Coronary artery (tissue), 2 donors: Measurements from ENCODE around the gene TIMP1.

Source experiments
- DNase-seq: peaks from one replicate; pipeline ENCODE4 v3.0.0-alpha.2; 2017; ENCODE audit warnings: low spot score
- H3K27ac ChIP-seq, 2 donors: fragments of 200-600 bp; sonication (generic); one replicate each; pipeline ENCODE4 v1.5.1; 2016 to 2019
- H3K4me3 ChIP-seq: fragments of 200-600 bp; sonication (generic); 2 replicates; pipeline ENCODE4 v1.5.1; 2016; ENCODE audit warnings: mild to moderate bottlenecking, moderate library complexity
- CTCF ChIP-seq: fragments of 200-600 bp; sonication (generic); IDR thresholded peaks from one replicate; pipeline ENCODE4 v1.5.1; 2019; ENCODE audit warnings: antibody characterized with exemption

Gene TIMP1

DNA sequence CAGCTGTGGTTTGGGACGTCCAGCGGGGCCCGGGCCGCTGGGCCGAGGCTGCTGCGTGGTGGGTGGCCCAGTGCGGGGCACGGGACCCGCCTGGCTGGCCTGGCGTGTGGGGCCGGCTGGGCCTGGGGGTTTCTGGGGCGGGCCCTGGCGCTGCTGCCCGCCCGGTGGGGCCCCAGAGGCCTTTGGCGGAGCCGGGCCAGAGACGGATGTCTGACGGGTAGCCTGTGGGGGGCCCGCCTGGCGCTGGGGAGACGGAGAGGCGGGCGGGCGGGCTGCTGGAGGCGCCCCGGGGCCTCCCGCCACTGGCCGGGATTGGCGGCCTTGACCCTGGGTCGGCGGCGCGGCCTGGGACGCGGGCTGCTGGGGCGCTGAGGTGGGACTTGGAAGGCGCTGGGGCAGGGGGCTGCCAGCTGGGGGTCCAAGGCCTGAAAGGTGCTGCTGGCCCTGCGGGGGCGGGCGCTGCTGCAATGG, 8.1 kb upstream of the TIMP1 start:
- DNase-seq: no peak
- no peak for TF ChIP-seq CTCF
- peak overlapping the region; percentile 41 to 87 for H3K27ac ChIP-seq

GRCh38 chrX:47574547-47575301, 7.5 kb upstream of the TIMP1 start:
- TF ChIP-seq CTCF: no peak
- Histone ChIP-seq H3K27ac (peak overlapping the region; percentile 41 to 87), H3K4me3 (peak overlapping the region; percentile 67)
- DNase-seq: no peak

More for the DNA sequence above, 8.1 kb upstream of the TIMP1 start:
- peak overlapping the region; percentile 67 for H3K4me3 ChIP-seq

- no peak for TF ChIP-seq CTCF
- Histone ChIP-seq H3K27ac (no peak overlapping the region), H3K4me3 (no peak overlapping the region)
- no peak for DNase-seq
Measured at GRCh38 chrX:47576021-47576898, 6.0 kb upstream of the TIMP1 start.

GRCh38 chrX:47577424-47577823, 4.8 kb upstream of the TIMP1 start:
- H3K4me3 ChIP-seq: no peak overlapping the region

DNA sequence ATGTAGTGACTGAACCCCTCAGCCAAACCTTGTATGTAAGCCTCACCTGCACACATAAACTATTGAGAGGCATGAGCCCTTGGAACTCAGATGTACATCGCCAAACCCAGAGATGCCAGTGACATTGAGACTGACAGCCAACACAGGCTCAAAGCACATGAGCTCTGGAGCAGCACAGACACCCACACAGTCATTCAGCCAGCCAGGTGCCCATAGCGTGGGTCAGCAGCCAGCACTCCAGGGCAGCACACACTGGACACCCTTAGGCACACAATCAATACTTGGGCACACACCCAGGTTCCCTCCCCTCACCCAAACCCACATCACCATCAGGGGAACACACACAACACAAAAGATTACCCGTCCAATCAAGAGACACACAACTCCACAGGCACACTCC, 4.3 kb upstream of the TIMP1 start:
- Histone ChIP-seq H3K4me3 (no peak overlapping the region), H3K27ac (peak overlapping the region in 1 of 2 donors; percentile 64)
- DNase-seq: no peak
- TF ChIP-seq CTCF: no peak

More at GRCh38 chrX:47577424-47577823, 4.8 kb upstream of the TIMP1 start:
- peak overlapping the region in 1 of 2 donors; percentile 64 for H3K27ac ChIP-seq
- no peak for DNase-seq
- TF ChIP-seq CTCF: no peak

DNA sequence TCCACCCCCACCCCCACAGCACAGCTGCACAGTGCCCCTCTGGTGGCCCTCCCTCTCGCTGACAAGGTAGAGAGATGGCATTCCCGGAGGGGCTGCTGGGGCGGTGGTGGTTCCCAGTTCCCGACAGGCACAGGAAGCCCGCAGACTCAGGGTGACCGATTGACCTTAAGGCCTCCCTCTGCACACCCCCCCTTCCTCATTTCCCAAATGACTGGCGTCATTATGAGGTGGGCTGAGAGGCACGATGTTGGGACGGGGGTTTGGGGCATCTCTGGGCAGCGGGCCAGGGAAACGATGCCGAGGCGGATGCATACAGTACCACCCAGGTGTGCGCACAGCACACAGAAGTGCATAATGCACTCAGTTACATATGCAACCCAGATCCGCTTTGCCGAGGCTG, 3.5 kb upstream of the TIMP1 start:
- Histone ChIP-seq H3K27ac (no peak overlapping the region), H3K4me3 (no peak overlapping the region)
- no peak for DNase-seq
- no peak for TF ChIP-seq CTCF
